ENCODE results near the gene VPS51.

Gene VPS51

DNA sequence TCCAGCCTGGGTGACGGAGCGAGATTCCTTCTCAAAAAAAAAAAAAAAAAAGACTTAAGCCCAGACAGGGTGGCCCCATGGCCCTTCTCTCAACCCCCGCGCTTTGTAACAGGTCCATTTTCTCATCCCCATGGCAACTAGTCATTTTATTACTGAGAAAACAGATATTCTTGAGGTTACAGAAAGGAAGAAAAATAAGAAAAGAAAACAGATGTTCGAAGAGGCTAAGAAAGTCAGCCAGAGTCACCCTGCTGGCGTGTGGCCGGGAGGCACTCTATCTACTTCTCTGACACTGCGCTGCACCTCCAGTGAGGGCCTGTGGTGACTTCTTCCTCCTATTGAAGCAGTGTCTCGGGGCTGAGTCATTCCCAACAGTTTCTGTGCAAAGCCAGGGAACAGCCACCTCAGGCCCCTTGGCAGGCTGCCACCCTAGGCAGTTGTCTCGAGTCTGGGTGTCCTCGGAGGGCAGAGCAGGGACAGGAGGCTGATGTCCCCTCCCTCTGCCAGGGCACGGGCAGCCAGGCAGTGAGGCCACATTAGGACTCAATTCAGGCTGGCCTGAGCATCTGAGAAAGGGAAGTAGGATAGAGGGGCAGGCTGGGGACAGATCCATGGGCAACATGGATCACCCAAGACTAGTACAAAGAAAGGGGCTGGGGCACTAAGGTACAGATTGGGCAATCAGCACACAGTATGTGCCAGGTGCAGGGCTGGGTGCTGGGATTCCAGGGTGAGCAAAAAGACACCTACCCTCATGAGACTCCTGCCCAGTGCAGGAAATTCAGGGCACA lies 54.7 kb downstream of the VPS51 start:
- peak overlapping the region; percentile 32 for H3K27ac ChIP-seq
- TF ChIP-seq CTCF (conservative IDR thresholded peaks at IDR 0.05), result no peak

- no peak for TF ChIP-seq CTCF (conservative IDR thresholded peaks at IDR 0.05)
- peak overlapping the region; percentile 32; the same call in 1 of the 2 replicates for H3K27ac ChIP-seq
Measured at GRCh38 chr11:65151331-65151899, 55.4 kb downstream of the VPS51 start.

- TF ChIP-seq CTCF (conservative IDR thresholded peaks at IDR 0.05), result no peak
- H3K27ac ChIP-seq, result no peak overlapping the region
Measured at GRCh38 chr11:65152122-65152521, 56.1 kb downstream of the VPS51 start.

GRCh38 chr11:65156256-65156655 lies 60.2 kb downstream of the VPS51 start:
- TF ChIP-seq CTCF (conservative IDR thresholded peaks at IDR 0.05), result no peak

DNA sequence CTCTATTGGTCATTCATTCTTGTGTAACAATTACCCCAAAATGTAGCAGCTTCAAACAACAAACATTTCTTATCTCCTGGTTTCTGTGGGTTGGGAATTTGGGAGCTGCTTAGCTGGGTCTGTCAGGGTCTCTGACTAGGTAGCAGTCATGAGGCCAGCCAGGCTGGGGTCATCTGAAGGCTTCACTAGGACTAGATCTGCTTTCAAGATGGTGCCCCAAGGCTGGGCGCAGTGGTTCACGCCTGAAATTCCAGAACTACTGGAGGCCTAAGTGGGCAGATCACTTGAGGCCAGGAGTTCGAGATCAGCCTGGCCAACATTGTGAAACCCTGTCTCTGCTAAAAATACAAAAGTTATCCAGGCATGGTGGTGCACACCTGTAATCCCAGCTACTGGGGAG lies 60.9 kb downstream of the VPS51 start:
- no peak overlapping the region for H3K27ac ChIP-seq

More at GRCh38 chr11:65156256-65156655, 60.2 kb downstream of the VPS51 start:
- H3K27ac ChIP-seq, result no peak overlapping the region

DNA sequence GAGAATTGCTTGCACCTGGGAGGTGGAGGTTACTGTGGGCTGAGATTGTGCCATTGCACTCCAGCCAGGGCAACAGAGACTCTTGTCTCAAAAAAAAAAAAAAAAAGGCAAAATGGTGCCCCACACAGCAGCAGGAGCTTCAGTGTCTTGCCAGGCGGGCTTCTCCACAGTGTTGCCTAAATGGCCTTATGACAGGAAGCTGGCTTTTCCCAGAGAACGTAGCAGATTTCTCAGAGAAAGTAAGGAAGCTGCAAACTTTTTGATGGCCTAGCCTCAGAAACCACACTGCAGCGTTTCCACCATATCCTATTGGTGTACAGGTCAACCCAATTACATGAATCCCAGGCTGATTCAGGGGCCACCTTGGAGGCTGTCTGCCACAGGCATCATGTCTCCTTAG lies 61.3 kb downstream of the VPS51 start:
- H3K27ac ChIP-seq, result no peak overlapping the region
- no peak for TF ChIP-seq CTCF (conservative IDR thresholded peaks at IDR 0.05)

More for the DNA sequence above, 60.9 kb downstream of the VPS51 start:
- TF ChIP-seq CTCF (conservative IDR thresholded peaks at IDR 0.05), result no peak

- no peak for TF ChIP-seq CTCF (conservative IDR thresholded peaks at IDR 0.05)
- H3K27ac ChIP-seq, result no peak overlapping the region
Measured at GRCh38 chr11:65159012-65159411, 63.0 kb downstream of the VPS51 start.

All from VCaP (cell line).